GM20431 (cell line): ENCODE measurements around the gene ST6GAL1.

Source experiments
- in situ Hi-C: fragments of 300-500 bp; cut with MseI, MboI; formaldehyde crosslinking; loops from one replicate; pipeline ENCODE4 v1.15.0; 2020; ENCODE audit warnings: low sequenced_read_pairs; ENCODE audit not compliant: unreplicated experiment

The ST6GAL1 gene

DNA sequence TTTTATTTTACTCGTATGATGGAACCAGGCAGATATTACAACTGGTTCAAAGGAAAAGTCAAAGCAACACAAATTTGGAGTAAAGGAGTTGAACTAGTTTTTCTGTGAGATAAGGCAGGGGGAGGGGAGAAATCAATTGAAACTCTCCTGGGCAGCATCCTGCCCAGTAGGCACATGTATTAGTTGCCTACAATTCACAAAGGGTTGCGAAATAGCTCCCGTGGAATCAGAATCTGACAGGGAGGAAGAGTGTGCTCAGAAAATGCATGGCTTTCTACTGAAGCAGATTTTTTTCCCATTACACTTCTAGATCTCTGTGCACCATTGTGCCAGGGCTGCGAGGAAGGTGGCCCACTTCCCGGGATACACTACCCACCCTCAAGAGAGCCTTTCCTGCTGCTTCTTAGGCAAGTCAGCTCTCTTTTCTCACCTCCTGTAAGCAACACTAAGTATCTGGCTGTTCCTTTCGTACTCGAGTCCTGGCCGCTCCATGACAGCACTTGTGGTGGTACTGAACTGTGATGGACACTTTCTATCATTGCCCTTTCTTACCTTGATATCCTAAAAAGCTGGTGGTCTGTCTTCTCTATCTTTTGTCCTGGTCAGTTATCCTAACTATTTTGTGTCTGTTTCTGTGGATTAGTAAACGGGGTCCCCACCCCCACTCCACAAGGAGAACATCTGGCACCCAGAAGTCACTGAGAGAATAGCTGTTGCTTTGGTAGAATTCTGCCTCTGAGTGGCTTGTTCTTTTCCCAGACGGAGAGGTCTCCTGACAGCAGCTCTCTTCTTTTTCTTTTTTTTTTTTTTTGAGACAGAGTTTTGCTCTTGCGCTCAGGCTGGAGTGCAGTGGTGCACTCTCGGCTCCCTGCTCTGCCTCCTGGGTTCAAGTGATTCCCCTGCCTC, 134.1 kb downstream of the ST6GAL1 start:
- in situ Hi-C loops: no loop called here

DNA sequence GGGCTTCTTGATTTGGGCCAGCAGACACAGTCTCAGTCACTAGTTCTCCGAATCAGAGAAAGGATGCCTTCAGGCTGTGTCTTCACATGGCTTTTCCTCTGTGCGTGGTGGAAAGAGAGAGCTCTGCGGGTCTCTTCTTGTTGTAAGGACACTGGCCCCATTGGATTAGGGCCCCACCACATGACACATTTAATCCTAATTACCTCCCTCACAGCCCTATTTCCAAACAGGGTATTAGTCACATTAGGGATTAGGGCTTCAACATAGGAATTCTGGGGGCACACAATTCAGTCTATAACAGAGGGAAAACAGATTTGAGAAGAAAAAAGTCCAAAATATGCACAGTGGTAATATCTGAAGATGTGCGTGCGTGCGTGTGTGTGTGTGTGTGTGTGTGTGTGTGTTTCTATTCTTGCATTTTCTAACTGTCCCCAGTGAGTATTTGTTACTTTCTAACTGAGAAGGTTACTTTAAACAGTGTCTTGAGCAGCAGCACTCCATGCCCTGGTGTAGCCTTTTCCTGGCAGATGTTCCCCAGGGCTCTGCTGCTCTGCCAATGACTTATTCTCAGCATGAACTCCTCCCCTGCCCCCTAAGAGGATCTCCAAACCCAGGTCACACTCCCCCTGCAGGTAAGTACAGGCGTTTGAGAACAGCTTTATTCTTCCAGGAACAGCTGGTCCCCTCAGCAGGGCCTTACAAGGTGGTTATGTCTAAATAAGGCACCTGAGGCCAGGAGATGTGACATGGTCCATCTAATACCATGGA, 136.1 kb downstream of the ST6GAL1 start:
- in situ Hi-C loops: no loop called here

GRCh38 chr3:187068787-187069186, 138.5 kb downstream of the ST6GAL1 start:
- in situ Hi-C loops: no loop called here

GRCh38 chr3:187069857-187070516, 139.7 kb downstream of the ST6GAL1 start:
- in situ Hi-C loops: no loop called here

DNA sequence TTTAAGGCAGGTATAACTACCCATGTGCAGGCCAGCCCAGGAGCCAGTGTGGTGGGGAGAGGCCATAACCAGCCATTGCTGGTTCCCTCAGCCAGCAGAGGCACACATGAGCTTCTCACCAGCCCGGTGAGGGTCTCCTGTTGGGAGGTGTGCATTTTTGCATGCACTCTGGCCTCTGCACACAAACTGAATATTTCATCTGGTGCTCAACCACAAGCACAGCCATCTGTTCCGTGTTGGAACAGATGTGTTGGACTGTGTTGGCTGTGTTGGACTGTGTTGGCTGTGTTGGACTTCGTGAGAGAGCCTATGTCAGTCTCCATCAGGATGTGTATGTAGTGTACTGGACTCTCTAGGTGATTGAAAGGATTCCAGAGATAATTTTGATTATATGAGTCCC, 141.8 kb downstream of the ST6GAL1 start:
- in situ Hi-C loops: no loop called here

DNA sequence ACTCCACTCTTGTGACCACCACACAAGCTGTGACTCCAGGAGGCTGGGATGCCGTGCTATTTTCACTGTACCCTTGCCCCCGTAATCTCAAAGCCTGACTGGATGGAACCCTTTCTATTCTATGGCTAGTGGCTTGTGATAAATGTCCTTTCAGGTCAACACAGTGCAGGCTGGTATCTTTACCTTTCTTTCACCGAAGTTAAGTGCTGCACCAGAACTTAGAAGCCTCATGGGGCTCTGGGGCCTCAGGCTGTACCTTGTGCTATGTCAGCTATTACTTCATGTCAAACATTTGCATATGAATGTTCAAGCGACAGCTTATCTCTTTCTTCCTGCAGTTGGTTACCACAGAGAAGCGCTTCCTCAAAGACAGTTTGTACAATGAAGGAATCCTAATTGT, 142.2 kb downstream of the ST6GAL1 start:
- in situ Hi-C loops: no loop called here

- in situ Hi-C loops: no loop called here
Observed at GRCh38 chr3:187073581-187074098, 143.3 kb downstream of the ST6GAL1 start.

GRCh38 chr3:187074846-187075245, 144.5 kb downstream of the ST6GAL1 start:
- in situ Hi-C loops: no loop called here

DNA sequence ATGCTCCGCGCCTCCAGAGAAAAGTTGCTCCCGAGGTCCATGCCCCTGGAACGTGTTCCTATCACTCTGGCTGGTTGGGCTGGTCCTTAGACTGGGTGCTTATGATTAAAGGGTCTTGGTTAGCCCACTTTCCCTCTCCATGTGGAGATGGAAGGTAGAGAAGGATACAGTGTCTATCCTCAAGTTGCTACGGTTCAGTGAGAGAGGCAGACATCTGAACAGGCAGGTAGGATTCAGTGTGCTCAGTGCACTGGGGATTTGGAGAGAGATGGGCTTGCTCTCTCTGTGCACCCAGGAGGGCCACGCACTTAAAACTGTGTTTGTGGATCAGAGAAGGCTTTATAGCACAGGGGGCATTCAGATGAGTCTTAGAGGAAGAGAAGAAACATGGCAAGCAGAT, 146.0 kb downstream of the ST6GAL1 start:
- in situ Hi-C loops: no loop called here

- in situ Hi-C loops: no loop called here
Observed at GRCh38 chr3:187077085-187077484, 146.8 kb downstream of the ST6GAL1 start.

DNA sequence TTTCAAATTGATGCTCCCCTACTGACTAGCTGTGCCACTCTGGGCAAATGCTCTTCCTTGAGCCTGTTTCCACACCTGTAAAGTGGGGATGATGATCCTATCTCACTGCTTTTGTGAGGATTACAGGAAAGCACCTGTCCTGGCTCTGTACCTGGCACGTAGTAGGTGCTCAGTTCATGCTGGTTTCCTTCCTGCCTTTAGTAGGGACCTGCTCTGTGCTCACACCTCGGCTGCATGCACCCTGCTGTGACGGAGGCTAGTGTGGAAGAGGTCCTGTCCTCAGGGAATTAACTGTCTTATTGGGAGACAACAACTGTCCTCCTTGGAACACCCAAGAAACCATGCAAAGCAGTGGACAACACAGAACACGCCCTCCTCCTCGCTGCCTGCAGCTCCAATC, 147.2 kb downstream of the ST6GAL1 start:
- in situ Hi-C loops: no loop called here

DNA sequence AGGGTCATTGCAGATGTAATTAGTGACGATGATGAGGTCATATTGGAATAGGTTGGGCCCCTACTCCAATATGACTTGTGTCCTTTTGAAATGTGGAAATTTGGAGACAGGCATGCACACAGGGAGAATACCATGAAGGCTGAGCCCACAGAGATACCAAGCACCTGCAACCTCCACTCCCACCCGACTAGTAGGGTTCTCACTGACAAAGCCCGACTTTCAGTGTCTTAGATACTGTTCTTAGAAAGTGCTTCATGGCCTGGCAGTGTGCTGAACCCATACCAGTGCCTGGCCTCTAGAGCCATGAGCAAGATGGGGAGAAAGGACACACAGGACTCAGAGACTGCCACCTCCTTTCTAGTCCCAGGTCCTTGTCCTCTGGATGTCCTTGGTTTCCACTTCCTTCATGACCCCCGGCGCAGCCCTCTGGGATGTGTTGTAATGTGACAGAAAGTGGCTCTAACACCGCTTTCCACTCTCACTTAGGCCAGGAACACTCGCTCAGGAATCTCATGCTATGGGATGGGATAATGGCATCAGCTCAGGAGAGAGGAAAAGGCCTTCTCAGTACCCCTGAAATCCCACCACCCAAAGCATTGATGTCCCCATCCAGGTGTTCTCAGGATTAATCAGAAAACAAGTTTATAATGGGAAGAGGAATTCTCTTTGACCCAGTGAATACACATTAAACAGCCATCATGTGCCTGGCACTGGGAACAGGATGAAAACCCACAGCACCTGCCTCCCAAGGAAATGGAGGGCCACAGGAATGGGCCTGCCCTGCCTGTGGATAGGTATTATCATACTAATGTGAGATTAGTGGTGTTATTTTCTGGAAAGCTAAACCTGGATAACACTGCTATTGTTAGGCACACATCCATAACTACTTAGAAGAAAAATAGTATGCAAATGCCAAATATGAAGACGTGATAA, 149.0 kb downstream of the ST6GAL1 start:
- in situ Hi-C loops: no loop called here

DNA sequence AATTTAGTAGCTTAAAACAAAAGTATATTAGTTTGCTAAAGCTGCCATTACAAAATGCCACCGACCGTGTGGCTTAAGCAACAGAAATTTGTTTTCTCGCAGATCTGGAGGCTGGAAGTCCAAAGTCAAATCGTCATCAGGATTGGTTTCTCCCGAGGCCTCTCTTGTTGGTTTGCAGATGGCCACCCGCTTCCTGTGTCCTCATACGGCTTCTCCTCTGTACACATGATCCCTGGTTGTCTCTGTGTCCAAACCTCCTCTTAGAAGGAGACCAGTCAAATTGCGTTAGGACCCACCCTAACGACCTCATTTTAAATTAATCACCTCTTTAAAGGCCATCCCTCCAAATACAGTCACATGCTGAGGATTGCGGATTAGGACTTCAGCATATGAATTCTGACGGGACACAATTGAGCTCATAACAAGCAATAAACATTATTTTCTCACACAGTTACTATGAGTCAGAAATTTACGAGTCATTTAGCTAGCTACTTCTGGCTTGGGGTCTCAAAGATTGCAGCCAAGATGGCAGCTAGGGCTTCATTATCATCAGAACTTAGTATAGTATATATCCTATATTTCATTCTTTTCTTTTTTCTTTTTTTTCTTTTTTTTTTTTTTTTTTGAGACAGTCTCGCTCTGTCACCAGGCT, 150.6 kb downstream of the ST6GAL1 start:
- in situ Hi-C loops: no loop called here

- in situ Hi-C loops: no loop called here
Observed at GRCh38 chr3:187082758-187083375, 152.5 kb downstream of the ST6GAL1 start.

DNA sequence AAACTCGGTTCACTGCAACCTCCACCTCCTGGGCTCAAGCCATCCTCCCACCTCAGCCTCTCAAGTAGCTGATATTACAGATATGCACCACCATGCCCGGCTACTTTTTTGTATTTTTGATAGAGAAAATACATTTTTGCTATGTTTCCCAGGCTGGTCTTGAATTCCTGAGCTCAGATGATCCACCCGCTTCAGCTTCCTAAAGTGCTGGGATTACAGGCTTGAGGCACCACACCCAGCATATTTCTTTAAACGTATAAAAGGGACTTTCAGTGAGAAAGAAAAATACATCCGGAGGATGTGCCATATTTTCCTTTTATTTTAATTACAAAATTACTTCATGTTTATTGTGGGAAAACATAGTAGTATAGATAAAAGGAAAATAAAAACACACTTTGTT, 153.8 kb downstream of the ST6GAL1 start:
- in situ Hi-C loops: no loop called here

- in situ Hi-C loops: no loop called here
Observed at GRCh38 chr3:187084580-187084979, 154.3 kb downstream of the ST6GAL1 start.

DNA sequence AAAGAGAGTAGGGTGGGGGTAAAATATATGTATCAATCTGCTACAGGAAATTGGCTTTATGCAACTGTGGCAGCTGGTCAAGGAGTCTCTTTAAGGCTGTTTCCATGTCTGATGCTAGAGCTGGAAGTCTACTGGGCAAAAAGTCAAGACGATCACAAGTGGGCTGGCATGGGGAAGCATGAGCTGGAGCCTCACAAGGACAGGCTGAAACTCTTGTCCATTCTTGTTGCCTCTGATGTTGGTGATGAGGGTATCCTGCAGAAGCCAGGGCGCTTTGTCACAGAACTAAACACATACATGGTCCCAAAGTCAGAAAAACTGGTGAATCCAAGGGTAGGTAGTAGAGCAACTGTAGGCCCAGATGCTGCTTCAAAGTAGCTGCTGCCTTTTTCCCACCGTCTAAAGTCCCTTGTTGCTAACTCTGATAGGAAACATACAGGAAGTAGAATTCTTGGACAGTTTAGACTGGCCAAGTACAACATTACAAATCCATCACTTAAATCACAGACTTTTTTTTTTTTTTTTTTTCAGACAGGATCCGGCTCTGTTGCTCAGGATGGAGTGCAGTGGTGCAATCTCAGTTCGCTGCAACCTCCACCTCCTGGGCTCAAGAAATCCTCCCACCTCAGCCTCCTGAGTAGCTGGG, 154.8 kb downstream of the ST6GAL1 start:
- in situ Hi-C loops: no loop called here

GRCh38 chr3:187085933-187086332, 155.6 kb downstream of the ST6GAL1 start:
- in situ Hi-C loops: no loop called here
